Subcutaneous adipose tissue (tissue), 4 donors: Measurements from ENCODE around the gene CACNB1. TPM values are rescaled to one million over a fixed set of nuclear protein-coding genes. Genes with fewer than 3 reads are reported as not detected.

Experiments used
- CTCF ChIP-seq: fragments of 450-650 bp; IDR thresholded peaks from one replicate; pipeline ENCODE4 v1.5.1; 2016; ENCODE audit warnings: low read depth, mild to moderate bottlenecking, control low read depth, antibody characterized with exemption, moderate library complexity
- total RNA-seq, 4 donors: library from RNA; depleted of rRNA; stranded (reverse); fragments of >200 nt; gene quantifications; one replicate each; pipeline ENCODE4 v1.1.0, GENCODE V29; 2016

Gene CACNB1
- total RNA-seq, 4 donors from 2014 or later: 2.6 to 7.3 (median 5.8) TPM

GRCh38 chr17:39171933-39172332, 25.5 kb downstream of the CACNB1 start:
- TF ChIP-seq CTCF: no peak

GRCh38 chr17:39170558-39170957, 26.9 kb downstream of the CACNB1 start:
- no peak for TF ChIP-seq CTCF

GRCh38 chr17:39170109-39170508, 27.4 kb downstream of the CACNB1 start:
- TF ChIP-seq CTCF: no peak

GRCh38 chr17:39169518-39169917, 28.0 kb downstream of the CACNB1 start:
- TF ChIP-seq CTCF: no peak

- no peak for TF ChIP-seq CTCF
Observed at GRCh38 chr17:39169101-39169500, 28.4 kb downstream of the CACNB1 start.

GRCh38 chr17:39167476-39167875, 30.0 kb downstream of the CACNB1 start:
- no peak for TF ChIP-seq CTCF

- no peak for TF ChIP-seq CTCF
Observed at GRCh38 chr17:39166437-39167335, 30.8 kb downstream of the CACNB1 start.
